IMR-90 (cell line): Measurements from ENCODE around the gene IGFBP6.

Source experiments
- BHLHE40 ChIP-seq: fragments of 150-350 bp; IDR thresholded peaks from 2 replicates; pipeline ENCODE4 v1.6.1; 2016; ENCODE audit warnings: mild to moderate bottlenecking, low read depth, low read length
- CEBPB ChIP-seq: IDR thresholded peaks from 2 replicates; pipeline ENCODE4 v1.6.1; 2012; ENCODE audit warnings: low read depth, low read length, improper control_type of control experiment
- CHD1 ChIP-seq: IDR thresholded peaks from 2 replicates; pipeline ENCODE4 v1.6.1; 2012; ENCODE audit warnings: low read depth, low read length, improper control_type of control experiment
- FOS ChIP-seq: fragments of 150-350 bp; IDR thresholded peaks from 2 replicates; pipeline ENCODE4 v1.6.1; 2016; ENCODE audit warnings: low read depth, low read length
- MAFK ChIP-seq: IDR thresholded peaks from 2 replicates; pipeline ENCODE4 v1.6.1; 2012; ENCODE audit warnings: low read depth, low read length, improper control_type of control experiment
- POLR2A ChIP-seq: IDR thresholded peaks from 2 replicates; pipeline ENCODE4 v1.6.1; 2012; ENCODE audit warnings: mild to moderate bottlenecking, low read depth, low read length
- RAD21 ChIP-seq: IDR thresholded peaks from 2 replicates; pipeline ENCODE4 v1.6.1; 2012; ENCODE audit warnings: low read length, improper control_type of control experiment
- RFX5 ChIP-seq: IDR thresholded peaks from 2 replicates; pipeline ENCODE4 v1.8.0; 2012; ENCODE audit warnings: low read depth, mild to moderate bottlenecking, low read length, moderate library complexity
- TF ChIP-seq, protein P1 (sequence below): conservative IDR thresholded peaks from 2 replicates; pipeline ENCODE4 v1.5.1; 2012; ENCODE audit warnings: mild to moderate bottlenecking, low read depth, low read length, improper control_type of control experiment

DNA sequence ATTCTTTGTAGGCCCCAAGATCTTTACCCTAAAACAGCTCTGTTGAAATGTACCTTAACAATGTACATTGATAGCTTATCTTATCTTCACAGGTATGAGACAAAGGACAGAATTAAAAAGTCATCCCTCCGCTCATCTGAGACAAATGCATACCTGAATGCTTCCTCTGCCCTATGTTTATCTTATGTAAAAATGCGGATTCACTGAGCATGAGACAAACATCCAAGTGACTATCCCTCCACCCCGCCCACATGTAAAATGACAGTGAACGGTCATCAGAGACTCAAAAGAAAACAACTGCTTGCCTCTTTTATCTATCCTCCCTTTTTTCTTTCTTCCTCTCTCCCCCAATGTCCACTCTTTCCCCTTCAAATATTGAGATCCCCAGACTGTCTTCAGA is 45.9 kb downstream of the IGFBP6 start:
- TF ChIP-seq, protein P1, sequence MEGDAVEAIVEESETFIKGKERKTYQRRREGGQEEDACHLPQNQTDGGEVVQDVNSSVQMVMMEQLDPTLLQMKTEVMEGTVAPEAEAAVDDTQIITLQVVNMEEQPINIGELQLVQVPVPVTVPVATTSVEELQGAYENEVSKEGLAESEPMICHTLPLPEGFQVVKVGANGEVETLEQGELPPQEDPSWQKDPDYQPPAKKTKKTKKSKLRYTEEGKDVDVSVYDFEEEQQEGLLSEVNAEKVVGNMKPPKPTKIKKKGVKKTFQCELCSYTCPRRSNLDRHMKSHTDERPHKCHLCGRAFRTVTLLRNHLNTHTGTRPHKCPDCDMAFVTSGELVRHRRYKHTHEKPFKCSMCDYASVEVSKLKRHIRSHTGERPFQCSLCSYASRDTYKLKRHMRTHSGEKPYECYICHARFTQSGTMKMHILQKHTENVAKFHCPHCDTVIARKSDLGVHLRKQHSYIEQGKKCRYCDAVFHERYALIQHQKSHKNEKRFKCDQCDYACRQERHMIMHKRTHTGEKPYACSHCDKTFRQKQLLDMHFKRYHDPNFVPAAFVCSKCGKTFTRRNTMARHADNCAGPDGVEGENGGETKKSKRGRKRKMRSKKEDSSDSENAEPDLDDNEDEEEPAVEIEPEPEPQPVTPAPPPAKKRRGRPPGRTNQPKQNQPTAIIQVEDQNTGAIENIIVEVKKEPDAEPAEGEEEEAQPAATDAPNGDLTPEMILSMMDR, result no peak
- TF ChIP-seq BHLHE40 (no peak), RAD21 (no peak), FOS (no peak), CHD1 (no peak), MAFK (no peak), POLR2A (no peak), CEBPB (no peak), RFX5 (no peak)
